A549 (cell line): Measurements from ENCODE around the gene DYSF. TPM values are rescaled to one million over a fixed set of nuclear protein-coding genes. Genes with fewer than 3 reads are reported as not detected.

Source experiments
- ATAC-seq, 2 experiments: fragments of 200-7000 bp in 1 of 2; fragments of >200 bp in 1 of 2; cut with Nextera tagmentation in 1 of 2; cut with Tn5 transposase in 1 of 2; 3 replicates each; pipeline versions ENCODE4 v1.8.0 to v1.9.1; 2018 to 2020; ENCODE audit warnings: mild to moderate bottlenecking in 1 of 2, moderate library complexity in 1 of 2
- CTCF ChIA-PET: fragments of 300-600 bp; sonication (Branson Sonifier 250); formaldehyde crosslinking; extraction: SDS; loops from one replicate; lab custom pipeline; 2021; ENCODE audit warnings: antibody characterized with exemption, inconsistent platforms; lab: Yijun Ruan, JAX
- POLR2A ChIA-PET: fragments of 350-600 bp; formaldehyde crosslinking; extraction: SDS; loops from one replicate; lab custom pipeline; 2021; ENCODE audit warnings: antibody characterized with exemption, inconsistent platforms; lab: Yijun Ruan, JAX
- DNase-seq, 2 experiments: peaks; one replicate each; pipeline versions ENCODE4 v3.0.0 to v3.0.0-alpha.2; 2011 to 2016; ENCODE audit warnings: low read depth in 1 of 2, low spot score in 1 of 2
- FAIRE-seq: peaks from 2 replicates; lab custom pipeline; 2011; peaks lifted over from hg19 to GRCh38; lab: Jason Lieb, UNC
- H3K27ac ChIP-seq, 2 experiments: fragments of >200 bp; sonication (Bioruptor Twin); formaldehyde crosslinking; 3 replicates each; pipeline ENCODE4 v1.5.1; 2016 to 2017
- H3K4me1 ChIP-seq: fragments of >200 bp; sonication (Bioruptor Twin); formaldehyde crosslinking; 3 replicates; pipeline ENCODE4 v1.6.1; 2016
- H3K4me2 ChIP-seq: fragments of >200 bp; sonication (Bioruptor Twin); formaldehyde crosslinking; 3 replicates; pipeline ENCODE4 v1.6.1; 2016
- H3K4me3 ChIP-seq: fragments of >200 bp; sonication (Bioruptor Twin); formaldehyde crosslinking; 3 replicates; pipeline ENCODE4 v1.5.1; 2016
- H3K9me3 ChIP-seq: fragments of >200 bp; sonication (Bioruptor Twin); formaldehyde crosslinking; 3 replicates; pipeline ENCODE4 v1.6.1; 2016
- BHLHE40 ChIP-seq: IDR thresholded peaks from 2 replicates; pipeline ENCODE4 v1.6.1; 2012; ENCODE audit warnings: low read depth, low read length, inconsistent platforms
- CBX2 ChIP-seq: fragments of 200-600 bp; sonication (generic); IDR thresholded peaks from 2 replicates; pipeline ENCODE4 v1.6.1; 2016; ENCODE audit warnings: low read depth, mild to moderate bottlenecking, borderline replicate concordance
- CBX8 ChIP-seq: fragments of 200-600 bp; sonication (generic); IDR thresholded peaks from 2 replicates; pipeline ENCODE4 v1.6.1; 2016
- CEBPB ChIP-seq, 2 experiments: fragments of >200 bp in 1 of 2; sonication (Bioruptor Twin) in 1 of 2; formaldehyde crosslinking in 1 of 2; IDR thresholded peaks; 2 replicates each; pipeline ENCODE4 v1.6.1; 2012 to 2016
- CHD2 ChIP-seq: fragments of 150-350 bp; IDR thresholded peaks from 2 replicates; pipeline ENCODE4 v1.6.1; 2014; ENCODE audit warnings: low read length; ENCODE audit not compliant: partially characterized antibody
- CHD4 ChIP-seq: fragments of 200-600 bp; sonication (generic); IDR thresholded peaks from 2 replicates; pipeline ENCODE4 v1.6.1; 2016; ENCODE audit warnings: antibody characterized with exemption, mild to moderate bottlenecking, borderline replicate concordance
- EHF ChIP-seq: fragments of 250-450 bp; sonication (Bioruptor Pico); IDR thresholded peaks from 2 replicates; pipeline ENCODE4 v1.5.0; 2020; ENCODE audit warnings: mild to moderate bottlenecking
- EP300 ChIP-seq, 2 experiments: fragments of >200 bp; sonication (Bioruptor Twin); formaldehyde crosslinking; IDR thresholded peaks; 2 replicates in 1 of 2; 3 replicates in 1 of 2; pipeline ENCODE4 v1.6.1; 2016 to 2017
- HEYL ChIP-seq: fragments of 250-450 bp; sonication (Bioruptor Pico); IDR thresholded peaks from 2 replicates; pipeline ENCODE4 v1.8.0; 2021; ENCODE audit warnings: mild to moderate bottlenecking, moderate library complexity
- HOXA7 ChIP-seq: fragments of 250-450 bp; sonication (Bioruptor Pico); IDR thresholded peaks from 2 replicates; pipeline ENCODE4 v1.5.0; 2020; ENCODE audit warnings: mild to moderate bottlenecking, moderate library complexity
- HOXB13 ChIP-seq: fragments of 250-450 bp; sonication (Bioruptor Pico); IDR thresholded peaks from 2 replicates; pipeline ENCODE4 v1.5.0; 2020; ENCODE audit warnings: low read depth, mild to moderate bottlenecking, moderate library complexity
- JUNB ChIP-seq: fragments of >200 bp; sonication (Bioruptor Twin); formaldehyde crosslinking; IDR thresholded peaks from 2 replicates; pipeline ENCODE4 v1.6.1; 2016
- MAFK ChIP-seq: fragments of 450-650 bp; IDR thresholded peaks from 2 replicates; pipeline ENCODE4 v1.6.1; 2014; ENCODE audit not compliant: partially characterized antibody
- MAZ ChIP-seq: fragments of 150-350 bp; IDR thresholded peaks from 2 replicates; pipeline ENCODE4 v1.6.1; 2014; ENCODE audit warnings: antibody characterized with exemption, low read depth, low read length, borderline replicate concordance
- MYC ChIP-seq: IDR thresholded peaks from 2 replicates; pipeline ENCODE4 v1.6.1; 2012; ENCODE audit warnings: mild to moderate bottlenecking, inconsistent platforms, low read length, improper control_type of control experiment, borderline replicate concordance
- POLR2AphosphoS2 ChIP-seq: conservative IDR thresholded peaks from 2 replicates; pipeline ENCODE4 v1.6.1; 2012; ENCODE audit warnings: low read length, improper control_type of control experiment, inconsistent platforms
- ZFP36 ChIP-seq: fragments of 450-650 bp; IDR thresholded peaks from 2 replicates; pipeline ENCODE4 v1.6.1; 2014; ENCODE audit warnings: borderline replicate concordance; ENCODE audit not compliant: partially characterized antibody
- ZSCAN20 ChIP-seq: fragments of 250-450 bp; sonication (Bioruptor Pico); IDR thresholded peaks from 2 replicates; pipeline ENCODE4 v1.8.0; 2022; ENCODE audit warnings: mild to moderate bottlenecking, moderate library complexity
- WGBS: methylation state at CpG from one replicate; pipeline ENCODE4 v1.1.6; 2017; ENCODE audit errors: missing lambda C conversion rate; 5-methylcytosine and 5-hydroxymethylcytosine counted together
- polyA plus RNA-seq, 4 experiments: library from polyadenylated mRNA; depleted of rRNA in 3 of 4; stranded (reverse); fragments of >200 nt; fragmentation: RNase III in 1 of 4; extraction: RNeasy Plus Mini Kit Qiagen cat#74134 plus additional on column Dnase treatment in 1 of 4; gene quantifications; 2 replicates in 3 of 4; 3 replicates in 1 of 4; pipeline ENCODE4 v1.2.3, GENCODE V29; 2011 to 2017
- TF ChIP-seq, protein P1 (sequence below): fragments of 150-350 bp; IDR thresholded peaks from 2 replicates; pipeline ENCODE4 v1.6.1; 2014; ENCODE audit warnings: low read depth, mild to moderate bottlenecking, low read length
- TF ChIP-seq, protein P2 (sequence below): fragments of >200 bp; sonication (Bioruptor Twin); formaldehyde crosslinking; IDR thresholded peaks from 3 replicates; pipeline ENCODE4 v1.5.1; 2016

Gene DYSF
- polyA plus RNA-seq, 2 of the 4 experiments (the other 2 are of a cell fraction), result 0.36 to 0.98 TPM

DNA sequence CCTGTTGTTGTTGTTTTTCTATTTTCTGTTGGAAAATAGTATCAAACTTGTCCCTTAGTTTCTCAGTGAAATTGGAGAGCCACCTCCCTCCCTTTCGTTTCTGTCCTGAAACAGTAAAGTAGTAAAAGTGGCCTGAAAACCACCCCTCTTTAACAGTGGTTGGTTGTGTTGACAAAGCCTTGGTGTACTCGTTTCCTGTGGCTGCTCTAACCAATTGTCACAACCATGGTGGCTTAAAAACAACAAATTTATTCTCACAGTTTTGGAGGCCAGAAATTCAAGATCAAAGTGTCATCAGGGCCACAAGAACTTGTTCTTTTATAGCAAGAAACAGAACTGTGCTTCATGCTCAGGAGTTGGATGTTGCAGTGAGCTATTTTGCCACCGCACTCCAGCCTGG is 4.0 kb upstream of the DYSF start:
- TF ChIP-seq HOXB13 (CRISPR knock-in tag) (no peak), POLR2AphosphoS2 (no peak), MAFK (no peak), MAZ (no peak), JUNB (no peak), HEYL (no peak), CEBPB (IDR thresholded peaks at IDR 0.05) (no peak)
- TF ChIP-seq, protein P1, sequence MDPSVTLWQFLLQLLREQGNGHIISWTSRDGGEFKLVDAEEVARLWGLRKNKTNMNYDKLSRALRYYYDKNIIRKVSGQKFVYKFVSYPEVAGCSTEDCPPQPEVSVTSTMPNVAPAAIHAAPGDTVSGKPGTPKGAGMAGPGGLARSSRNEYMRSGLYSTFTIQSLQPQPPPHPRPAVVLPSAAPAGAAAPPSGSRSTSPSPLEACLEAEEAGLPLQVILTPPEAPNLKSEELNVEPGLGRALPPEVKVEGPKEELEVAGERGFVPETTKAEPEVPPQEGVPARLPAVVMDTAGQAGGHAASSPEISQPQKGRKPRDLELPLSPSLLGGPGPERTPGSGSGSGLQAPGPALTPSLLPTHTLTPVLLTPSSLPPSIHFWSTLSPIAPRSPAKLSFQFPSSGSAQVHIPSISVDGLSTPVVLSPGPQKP, result no peak
- TF ChIP-seq, protein P2, sequence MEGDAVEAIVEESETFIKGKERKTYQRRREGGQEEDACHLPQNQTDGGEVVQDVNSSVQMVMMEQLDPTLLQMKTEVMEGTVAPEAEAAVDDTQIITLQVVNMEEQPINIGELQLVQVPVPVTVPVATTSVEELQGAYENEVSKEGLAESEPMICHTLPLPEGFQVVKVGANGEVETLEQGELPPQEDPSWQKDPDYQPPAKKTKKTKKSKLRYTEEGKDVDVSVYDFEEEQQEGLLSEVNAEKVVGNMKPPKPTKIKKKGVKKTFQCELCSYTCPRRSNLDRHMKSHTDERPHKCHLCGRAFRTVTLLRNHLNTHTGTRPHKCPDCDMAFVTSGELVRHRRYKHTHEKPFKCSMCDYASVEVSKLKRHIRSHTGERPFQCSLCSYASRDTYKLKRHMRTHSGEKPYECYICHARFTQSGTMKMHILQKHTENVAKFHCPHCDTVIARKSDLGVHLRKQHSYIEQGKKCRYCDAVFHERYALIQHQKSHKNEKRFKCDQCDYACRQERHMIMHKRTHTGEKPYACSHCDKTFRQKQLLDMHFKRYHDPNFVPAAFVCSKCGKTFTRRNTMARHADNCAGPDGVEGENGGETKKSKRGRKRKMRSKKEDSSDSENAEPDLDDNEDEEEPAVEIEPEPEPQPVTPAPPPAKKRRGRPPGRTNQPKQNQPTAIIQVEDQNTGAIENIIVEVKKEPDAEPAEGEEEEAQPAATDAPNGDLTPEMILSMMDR, result no peak
- Histone ChIP-seq H3K4me1 (peaks cover 11% of the 10 kb centered on the region; the same call in 1 of the 3 replicates), H3K4me3 (no peak overlapping the region), H3K9me3 (no peaks in the 10 kb centered on the region), H3K27ac (no peak overlapping the region), H3K4me2 (no peak overlapping the region)
- CTCF ChIA-PET, result interaction anchor here (1.2 to 9.2 kb wide), 5 partner anchors 13 to 150 kb away, joined by 4 to 95 read pairs (median 8); no protein-coding TSS in a partner anchor
- no peak for ATAC-seq
- no peak for DNase-seq
- 40% methylated on average over 3 of the region's 3 CpGs for WGBS
- FAIRE-seq, result no peak
- POLR2A ChIA-PET, result no interaction called here

- Histone ChIP-seq H3K4me3 (no peak overlapping the region), H3K9me3 (no peaks in the 10 kb centered on the region), H3K27ac (no peak overlapping the region), H3K4me1 (peaks cover 26% of the 10 kb centered on the region), H3K4me2 (no peak overlapping the region)
- TF ChIP-seq BHLHE40, result no peak
- TF ChIP-seq CBX8, result no peak
- TF ChIP-seq EP300 (IDR thresholded peaks at IDR 0.05), result no peak
- no peak for TF ChIP-seq POLR2AphosphoS2
- TF ChIP-seq MAFK, result no peak
- no peak for TF ChIP-seq ZSCAN20 (CRISPR knock-in tag)
- no peak for TF ChIP-seq CBX2
- TF ChIP-seq MYC, result no peak
- no peak for TF ChIP-seq EHF
- no peak for TF ChIP-seq HOXA7 (CRISPR knock-in tag)
- no peak for ATAC-seq
- CTCF ChIA-PET, result interaction anchor here (0.8 to 9.2 kb wide), 8 partner anchors 11 to 153 kb away, joined by 3 to 95 read pairs (median 4); partner anchors contain the start of gene ZNF638
- 92% methylated on average over 4 of the region's 4 CpGs for WGBS
- FAIRE-seq, result no peak
- POLR2A ChIA-PET, result no interaction called here
- DNase-seq, result no peak
These were observed 1.7 kb upstream of the DYSF start for GRCh38 chr2:71451705-71452104.

DNA sequence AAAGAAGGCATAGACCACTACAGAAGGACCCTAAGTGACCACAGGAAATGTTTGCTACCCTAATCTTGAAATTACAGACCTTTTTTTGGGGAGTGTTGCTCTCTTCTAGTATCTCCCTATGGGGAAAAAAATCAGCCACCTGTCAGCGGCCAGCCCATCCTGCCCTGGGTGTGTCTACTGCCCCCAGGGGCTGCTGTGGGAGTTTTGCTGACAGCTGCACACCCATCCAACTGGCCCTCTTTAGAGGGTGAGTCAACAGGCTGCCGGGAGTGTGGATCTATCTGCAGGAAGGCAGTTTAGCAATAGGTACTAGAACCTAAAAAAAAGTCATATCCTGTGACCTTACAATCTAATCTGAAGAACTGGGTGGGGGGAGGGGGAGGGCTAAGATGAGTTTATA is 796 bp upstream of the DYSF start:
- FAIRE-seq (no peak), DNase-seq (peak; percentile 40 to 46), ATAC-seq (peak; percentile 62 to 70; a peak in 5 of 6 replicates)
- Histone ChIP-seq H3K4me2 (no peak overlapping the region), H3K27ac (no peak overlapping the region), H3K4me1 (peaks cover 29% of the 10 kb centered on the region), H3K9me3 (no peaks in the 10 kb centered on the region), H3K4me3 (no peak overlapping the region)
- TF ChIP-seq HOXB13 (CRISPR knock-in tag) (no peak), CHD4 (no peak), ZSCAN20 (CRISPR knock-in tag) (no peak), ZFP36 (no peak), CHD2 (no peak), JUNB (no peak)
- CTCF ChIA-PET, result interaction anchor here (1.0 to 9.2 kb wide), 6 partner anchors 10 to 154 kb away, joined by 3 to 95 read pairs (median 4); partner anchors contain the start of gene ZNF638
- 48% methylated on average over 2 of the region's 2 CpGs for WGBS
- POLR2A ChIA-PET, result no interaction called here
